ENCODE results near the gene KAT8. TPM values are rescaled to one million over a fixed set of nuclear protein-coding genes. Genes with fewer than 3 reads are reported as not detected.
A peak's percentile ranks its signal among the peaks of the same experiment; 100 is the strongest.
"Not testable (repeated sequence)": the region's sequence is repeated elsewhere in the genome, so short reads cannot be mapped to it uniquely, and the experiment has no call there.

Gene KAT8
- total RNA-seq, 1 donor from 2014 or later = 56.5 TPM

DNA sequence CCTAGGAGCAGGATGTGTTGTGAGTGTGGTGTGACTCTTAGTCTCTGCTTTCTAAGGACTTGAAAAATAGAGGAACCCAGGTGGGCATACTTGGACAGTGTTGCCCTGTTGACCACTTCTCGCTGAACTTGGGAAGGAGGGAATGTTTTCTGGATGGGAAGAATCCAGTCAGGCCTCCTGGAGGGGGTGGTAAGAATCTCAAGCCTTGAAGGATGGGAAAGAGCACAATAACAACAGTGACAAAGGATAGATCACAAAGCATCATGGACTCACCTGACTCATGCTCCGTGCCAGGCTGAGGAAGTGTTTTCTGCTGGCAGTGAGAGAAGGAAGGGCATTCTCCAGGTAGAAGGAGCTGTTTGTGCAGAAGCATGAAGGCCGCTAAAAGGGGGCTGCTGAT is 8.4 kb downstream of the KAT8 start:
- intact Hi-C loops (cut with DNase I) = no loop called here
- no peak for DNase-seq (ENCODE audit: low spot score)

DNA sequence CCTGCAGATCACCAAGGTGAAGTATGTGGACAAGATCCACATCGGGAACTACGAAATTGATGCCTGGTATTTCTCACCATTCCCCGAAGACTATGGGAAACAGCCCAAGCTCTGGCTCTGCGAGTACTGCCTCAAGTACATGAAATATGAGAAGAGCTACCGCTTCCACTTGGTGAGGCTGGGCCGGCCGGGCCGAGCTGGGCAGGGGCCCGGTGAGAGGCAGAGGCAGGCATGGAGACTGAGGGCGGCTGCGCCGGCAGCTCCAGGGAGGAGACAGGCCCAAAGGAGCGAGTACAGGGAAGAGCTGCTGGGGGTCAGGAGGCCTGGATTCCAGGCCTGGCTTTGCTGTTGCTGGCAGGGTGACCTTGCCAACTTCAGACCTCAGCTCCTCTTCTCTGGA is 9.7 kb downstream of the KAT8 start:
- DNase-seq (ENCODE audit: low spot score) = no peak
- intact Hi-C loops (cut with DNase I) = no loop called here

DNA sequence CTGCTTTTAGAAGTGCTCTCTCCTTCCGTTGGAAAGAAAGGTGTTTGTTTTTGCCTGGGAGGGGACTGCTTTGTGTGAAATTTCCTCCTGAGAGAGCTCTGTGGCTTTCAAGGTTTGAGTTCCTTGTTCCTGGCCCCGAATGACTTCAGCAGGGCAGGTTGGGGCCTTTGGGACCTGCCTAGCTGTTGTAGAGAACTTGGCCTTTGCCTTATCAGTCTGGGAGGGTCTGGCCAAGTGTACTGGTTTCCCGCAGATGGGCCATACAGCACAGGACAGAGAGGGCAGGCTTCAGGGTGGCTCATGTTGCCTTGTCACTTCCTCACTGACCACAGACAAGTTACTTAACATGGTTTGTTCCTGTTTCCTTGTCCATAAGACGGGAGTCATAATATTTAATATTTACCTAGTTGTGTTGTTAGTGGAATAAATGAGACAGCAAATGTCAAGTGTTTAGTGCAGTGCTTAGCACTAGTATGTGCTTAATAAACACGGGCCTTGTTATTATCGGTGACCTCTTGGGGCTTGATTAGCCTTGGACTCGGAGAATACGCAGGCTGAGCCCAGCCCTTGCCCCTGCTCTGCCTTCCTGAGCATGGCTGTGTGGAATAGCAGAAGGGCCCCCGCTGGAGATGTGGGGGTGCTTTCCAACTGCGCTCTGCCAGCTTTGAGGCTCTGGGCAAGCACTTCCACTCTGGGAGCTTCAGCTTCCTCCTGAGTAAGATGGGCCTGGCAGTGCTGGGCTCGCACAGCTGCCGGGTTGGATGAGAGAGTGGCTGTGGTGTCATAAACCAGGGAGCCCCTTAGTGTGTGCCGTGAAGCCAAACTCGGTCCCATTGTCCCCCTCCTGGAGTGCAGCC is 11.5 kb downstream of the KAT8 start:
- intact Hi-C loops (cut with DNase I) = no loop called here
- peak; percentile 90 for DNase-seq (ENCODE audit: low spot score)

DNA sequence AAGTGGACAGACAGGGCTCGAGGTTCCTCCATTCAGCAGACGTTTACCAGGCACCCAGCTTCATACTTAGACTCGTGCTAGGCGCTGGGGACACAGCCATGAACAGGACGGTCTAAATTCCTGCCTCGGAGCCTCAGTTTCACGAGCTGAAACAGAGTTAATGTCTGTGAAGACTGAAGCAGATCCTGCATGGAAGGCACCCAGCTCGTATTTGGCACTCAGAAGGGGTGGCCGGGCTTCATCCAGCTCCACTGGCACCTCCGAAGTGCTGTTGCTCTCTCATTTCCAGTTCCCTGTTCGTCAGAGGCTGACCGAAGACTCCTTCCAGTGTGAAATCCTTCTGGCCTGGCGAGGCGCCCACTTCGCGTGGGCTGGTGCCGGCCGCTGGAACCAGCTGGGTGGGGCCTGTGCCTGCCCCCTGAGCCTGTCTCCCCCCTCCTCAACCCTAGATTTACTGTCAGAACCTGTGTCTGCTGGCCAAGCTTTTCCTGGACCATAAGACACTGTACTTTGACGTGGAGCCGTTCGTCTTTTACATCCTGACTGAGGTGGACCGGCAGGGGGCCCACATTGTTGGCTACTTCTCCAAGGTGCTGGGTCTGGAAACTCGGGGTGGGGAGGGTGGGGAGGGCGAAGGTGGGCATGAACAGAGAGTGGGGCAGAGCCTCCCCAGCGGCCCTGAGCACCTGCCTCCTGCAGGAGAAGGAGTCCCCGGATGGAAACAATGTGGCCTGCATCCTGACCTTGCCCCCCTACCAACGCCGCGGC is 12.3 kb downstream of the KAT8 start:
- intact Hi-C loops (cut with DNase I) = no loop called here
- no peak for DNase-seq (ENCODE audit: low spot score)

DNA sequence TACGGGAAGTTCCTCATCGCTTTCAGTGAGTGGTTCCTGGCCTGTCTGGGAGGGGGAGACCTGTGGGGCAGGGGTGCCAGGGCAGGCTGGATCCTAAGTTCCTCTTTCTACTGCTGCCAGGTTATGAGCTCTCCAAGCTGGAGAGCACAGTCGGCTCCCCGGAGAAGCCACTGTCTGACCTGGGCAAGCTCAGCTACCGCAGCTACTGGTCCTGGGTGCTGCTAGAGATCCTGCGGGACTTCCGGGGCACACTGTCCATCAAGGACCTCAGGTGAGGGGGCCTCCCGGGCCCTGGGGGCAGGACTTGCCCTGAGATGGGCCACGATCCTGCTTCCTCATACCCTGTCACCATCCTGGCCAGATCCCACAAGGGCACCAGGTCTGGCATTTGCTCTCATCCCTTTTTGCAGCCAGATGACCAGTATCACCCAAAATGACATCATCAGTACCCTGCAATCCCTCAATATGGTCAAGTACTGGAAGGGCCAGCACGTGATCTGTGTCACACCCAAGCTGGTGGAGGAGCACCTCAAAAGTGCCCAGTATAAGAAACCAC is 12.9 kb downstream of the KAT8 start:
- DNase-seq (ENCODE audit: low spot score) = peak; percentile 84
- intact Hi-C loops (cut with DNase I) = no loop called here

DNA sequence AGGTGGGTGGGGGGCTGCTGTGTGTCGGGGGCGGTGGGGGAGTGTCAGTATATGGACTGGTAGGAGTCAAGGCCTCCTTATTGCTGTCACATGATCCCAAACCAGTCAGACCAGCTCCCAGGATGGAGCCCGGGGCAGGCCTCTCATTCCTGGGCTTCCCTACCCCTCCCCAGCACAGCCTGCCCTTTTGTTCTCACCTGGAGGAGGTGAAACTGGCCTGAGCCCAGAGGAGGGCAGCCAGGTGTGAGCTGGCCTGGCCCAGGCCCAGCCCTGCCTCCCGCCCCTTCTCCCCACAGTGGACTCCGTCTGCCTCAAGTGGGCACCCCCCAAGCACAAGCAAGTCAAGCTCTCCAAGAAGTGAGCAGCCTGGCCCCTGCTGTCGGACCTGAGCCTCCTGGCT is 13.4 kb downstream of the KAT8 start:
- intact Hi-C loops (cut with DNase I) = no loop called here

DNA sequence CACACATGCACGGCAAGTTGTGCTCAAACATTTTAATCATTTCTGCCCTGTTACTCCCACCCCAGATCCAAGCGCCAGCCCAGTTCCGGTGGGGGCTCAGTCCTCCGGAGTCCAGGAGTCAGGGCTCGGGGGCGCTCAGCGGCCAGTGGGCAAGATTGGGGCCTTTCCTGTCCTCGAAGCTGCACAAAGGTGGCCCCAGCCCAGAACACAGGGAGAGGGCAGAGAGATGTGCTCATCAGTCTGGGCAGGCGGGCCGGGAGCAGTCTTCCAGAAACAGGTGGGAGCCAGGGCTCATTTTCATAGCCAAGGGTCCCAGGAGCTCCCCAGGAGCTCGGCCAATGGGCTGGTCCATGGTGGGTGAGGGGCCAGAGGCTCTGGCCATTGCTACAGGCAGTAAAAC is 14.0 kb downstream of the KAT8 start:
- no peak for DNase-seq (ENCODE audit: low spot score)
- intact Hi-C loops (cut with DNase I) = no loop called here

More for the DNA sequence above, 13.4 kb downstream of the KAT8 start:
- no peak for DNase-seq (ENCODE audit: low spot score)

DNA sequence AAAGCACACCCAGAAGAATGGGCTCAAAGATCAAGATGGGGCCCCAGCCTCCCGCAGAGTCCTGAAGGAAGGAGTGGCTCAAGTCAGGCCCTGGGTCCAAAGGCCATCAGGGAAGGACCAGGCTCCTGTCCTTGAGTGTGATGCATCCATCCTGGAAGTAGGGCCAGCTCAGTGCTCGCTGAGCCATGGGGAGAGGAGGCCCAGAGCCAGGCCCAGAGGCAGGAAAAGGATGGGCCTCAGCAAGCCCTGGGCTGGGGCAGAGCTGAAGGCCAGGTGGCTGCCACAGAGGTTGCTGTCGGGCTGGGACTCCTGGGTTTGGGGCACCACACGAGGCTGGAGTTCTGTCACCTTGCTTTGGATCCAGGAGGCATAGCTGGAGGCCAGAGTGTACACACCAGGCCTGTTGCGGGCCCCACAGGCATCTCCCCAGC is 14.4 kb downstream of the KAT8 start:
- no peak for DNase-seq (ENCODE audit: low spot score)
- intact Hi-C loops (cut with DNase I) = no loop called here

DNA sequence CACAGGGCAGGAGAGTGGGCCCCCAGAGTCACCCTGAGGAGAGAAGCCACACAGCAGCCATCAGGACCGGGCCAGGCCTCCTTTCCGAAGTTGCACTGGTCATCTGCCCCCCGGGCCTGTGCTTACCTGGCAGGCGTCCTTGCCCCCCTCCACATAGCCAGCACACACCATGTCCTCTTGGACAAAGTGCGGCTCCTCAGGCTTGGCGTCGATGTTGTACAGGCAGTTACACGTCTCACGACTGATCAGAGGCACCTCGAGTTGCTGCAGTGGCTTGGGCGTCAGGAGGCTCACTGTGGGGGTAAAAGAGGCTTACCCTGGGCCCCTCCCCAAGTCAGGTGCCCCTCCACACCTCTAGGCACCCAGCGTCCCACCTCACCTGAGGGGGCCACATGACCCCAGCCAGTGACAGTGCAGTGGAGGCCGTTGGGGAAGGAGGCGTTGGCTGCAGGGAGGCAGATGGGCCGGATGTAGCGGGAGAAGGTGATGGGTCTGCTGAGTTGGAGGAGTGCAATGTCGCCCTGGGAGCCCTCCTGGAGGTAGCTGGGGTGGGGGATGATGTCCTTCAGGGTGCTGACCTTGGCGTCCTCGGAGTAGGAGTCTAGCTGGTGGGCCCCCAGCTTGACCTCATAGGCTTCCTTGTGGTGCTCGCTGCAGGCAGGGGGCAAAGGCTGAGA is 15.0 kb downstream of the KAT8 start:
- intact Hi-C loops (cut with DNase I) = no loop called here
- no peak for DNase-seq (ENCODE audit: low spot score)

DNA sequence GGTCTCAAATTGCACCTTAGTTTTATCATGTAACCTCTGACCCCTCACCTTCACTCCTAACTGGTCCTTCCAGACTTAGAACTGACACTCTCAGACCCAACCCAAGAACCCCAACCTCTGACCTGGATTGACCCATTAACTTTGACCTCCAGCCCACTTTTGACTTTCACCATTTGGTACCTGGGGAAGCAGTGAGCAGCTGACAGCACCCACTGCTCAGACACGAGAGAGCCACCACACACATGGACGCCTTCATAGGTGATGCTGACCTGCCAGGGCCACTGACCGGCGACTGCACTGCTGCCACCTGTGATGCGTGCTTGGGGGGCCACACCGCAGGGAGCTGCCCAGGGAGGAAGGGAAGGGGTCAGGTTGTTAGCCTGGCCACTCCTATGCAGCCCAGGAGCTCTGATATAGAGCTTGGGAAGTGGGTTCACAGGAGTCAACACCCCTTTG is 15.6 kb downstream of the KAT8 start:
- intact Hi-C loops (cut with DNase I) = no loop called here
- DNase-seq (ENCODE audit: low spot score) = no peak

DNA sequence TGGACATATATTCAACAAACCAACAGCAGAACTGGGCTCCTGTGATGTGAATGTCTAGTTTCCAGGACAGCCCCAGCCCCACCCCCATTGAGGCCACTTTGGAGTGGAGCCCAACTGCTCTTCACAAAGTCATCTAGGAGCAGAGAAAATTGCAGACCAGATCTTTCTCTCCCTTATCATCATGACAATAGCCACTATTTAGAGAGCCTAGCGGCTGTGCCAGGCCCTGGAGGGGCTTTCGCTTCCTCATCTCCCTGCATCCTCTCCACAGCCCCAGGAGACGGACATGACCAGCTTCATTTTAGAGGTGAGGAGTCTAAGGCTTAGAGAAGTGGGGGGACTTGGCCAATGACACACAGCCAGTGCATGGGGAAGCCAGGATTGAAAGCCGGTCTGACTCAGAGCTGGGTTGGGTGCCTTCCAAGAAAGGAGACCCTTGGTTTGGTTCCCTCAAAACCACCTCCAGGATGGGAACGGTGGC is 16.7 kb downstream of the KAT8 start:
- intact Hi-C loops (cut with DNase I) = no loop called here
- DNase-seq (ENCODE audit: low spot score) = no peak

DNA sequence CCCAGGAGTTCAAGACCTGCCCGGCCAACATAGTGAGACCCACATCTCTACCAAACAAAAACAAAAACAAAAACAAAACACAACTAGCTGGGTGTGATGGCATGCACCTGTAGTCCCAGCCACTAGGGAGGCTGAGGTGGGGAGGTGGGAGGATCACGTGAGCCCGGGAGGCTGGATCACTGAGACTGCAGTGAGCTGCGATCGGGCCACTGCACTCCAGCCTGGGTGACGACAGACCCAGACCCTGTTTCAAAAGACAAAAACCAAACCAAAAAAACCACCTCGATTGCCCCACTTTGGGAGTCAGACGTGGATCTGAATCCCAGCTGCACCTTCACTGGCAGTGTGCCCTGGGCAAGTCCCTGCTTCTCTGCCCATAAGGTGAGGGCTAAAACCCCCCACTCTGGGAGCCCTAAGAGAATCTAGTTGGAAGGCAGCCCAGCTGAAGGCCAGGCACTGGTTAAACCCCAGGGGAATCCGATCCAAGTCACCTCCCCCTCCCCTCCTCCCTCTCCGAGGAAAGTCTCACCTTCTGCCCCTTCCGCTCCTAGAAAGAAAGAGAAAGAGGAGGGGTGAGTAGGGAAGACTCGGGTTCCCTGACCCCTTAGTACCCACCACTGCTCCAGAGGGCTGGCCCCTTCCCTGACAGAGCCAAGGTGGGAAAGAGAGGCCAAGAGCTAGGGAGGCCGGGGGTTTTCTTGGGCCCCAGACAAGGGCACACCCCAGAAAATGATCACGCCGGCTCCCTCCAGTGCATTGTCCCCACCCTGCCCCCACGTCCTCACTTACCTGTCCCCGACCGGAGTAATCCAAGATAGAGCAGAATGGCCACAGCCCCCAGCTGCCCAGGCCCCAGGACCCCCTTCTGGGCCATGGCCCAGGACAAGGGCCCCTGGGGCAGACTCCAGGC is 17.4 kb downstream of the KAT8 start:
- no peak for DNase-seq (ENCODE audit: low spot score)
- intact Hi-C loops (cut with DNase I) = no loop called here

DNA sequence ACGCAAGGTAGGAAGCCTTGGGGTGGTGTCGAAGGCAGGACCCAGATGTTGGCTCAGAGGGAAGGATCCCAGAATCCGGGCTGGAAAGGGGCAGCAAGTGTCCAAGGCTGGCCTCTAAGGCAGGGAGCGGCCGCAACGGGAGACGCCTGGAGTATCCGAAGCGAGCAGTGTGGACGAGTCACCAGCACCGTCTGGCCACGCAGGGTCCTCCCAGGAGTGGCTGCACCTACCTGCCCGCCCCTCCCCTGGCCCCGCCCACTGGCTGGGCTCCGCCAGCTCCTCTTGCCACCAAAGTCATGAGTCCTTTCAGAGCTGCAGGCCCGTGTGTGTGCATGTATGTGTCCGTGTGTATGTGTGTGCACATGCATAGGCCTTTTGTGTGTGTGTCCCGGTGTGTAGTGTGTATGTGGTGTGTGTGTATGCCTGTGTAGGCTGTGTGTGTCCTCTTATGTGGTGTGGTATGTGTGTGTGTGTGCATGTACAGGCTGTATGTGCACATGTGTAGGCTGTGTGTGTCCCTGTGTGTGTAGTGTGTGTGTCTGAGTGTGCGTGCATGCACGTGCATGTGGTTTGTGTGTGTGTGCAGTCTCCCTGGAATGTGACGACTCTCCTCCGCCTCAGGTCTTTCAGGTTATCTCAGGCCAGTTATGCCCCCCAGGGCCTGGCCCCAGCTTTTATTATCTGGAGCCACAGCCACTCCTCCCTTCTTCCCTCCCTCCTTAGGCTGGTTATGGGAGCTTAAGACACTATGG is 18.2 kb downstream of the KAT8 start, which contains the start of gene PRSS8:
TSS of gene PRSS8 (minus strand) at position 193 of the 752 bp plus-strand sequence. CDS start 229 bp downstream, outside the sequence.
- no peak for DNase-seq (ENCODE audit: low spot score)
- intact Hi-C loops (cut with DNase I) = no loop called here

DNA sequence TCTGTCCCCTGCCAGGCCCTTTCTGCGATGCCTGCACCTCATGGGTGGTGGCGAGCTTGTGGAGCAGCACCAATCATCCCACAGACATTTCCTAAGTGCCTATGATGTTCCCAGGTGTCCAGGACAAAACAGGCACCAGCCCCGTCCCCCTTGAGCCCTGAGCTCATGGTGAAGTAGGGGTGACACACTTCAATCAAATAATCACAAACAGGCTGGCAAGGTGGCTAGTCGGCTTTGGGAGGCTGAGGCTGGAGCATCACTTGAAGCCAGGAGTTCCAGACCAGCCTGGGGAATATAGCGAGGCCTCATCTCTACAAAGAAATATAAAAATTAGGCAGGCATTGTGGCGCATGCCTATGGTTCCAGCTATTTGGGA is 18.8 kb downstream of the KAT8 start:
- DNase-seq (ENCODE audit: low spot score) = no peak
- intact Hi-C loops (cut with DNase I) = no loop called here

DNA sequence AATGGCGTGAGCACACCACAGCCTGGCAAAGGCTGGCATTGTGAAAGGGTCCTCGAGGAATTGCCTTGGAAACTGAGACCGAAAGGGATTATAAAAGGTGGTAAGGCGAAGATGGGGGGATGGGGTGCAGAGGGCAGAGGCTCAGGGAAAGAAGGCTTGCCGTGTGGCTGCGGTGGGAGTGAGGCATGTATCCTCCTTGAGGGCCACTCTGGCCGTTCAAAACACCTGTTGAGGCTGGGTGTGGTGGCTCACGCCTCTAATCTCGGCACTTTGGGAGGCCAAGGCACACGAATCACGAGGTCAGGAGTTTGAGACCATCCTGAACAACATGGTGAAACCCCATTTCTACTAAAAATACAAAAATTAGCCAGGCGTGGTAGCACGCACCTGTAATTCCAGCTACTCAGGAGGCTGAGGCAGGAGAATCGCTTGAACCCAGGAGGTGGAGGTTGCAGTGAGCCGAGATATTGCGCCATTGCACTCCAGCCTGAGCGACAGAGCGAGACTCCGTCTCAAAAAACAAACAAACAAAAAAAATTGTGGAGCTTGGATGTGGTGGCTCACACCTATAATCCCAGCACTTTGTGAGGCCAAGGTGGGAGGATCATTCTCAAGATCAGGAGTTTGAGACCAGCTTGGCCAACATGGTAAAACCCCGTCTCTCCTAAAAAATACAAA is 19.5 kb downstream of the KAT8 start:
- DNase-seq (ENCODE audit: low spot score); intact Hi-C loops (cut with DNase I): not testable (repeated sequence)

DNA sequence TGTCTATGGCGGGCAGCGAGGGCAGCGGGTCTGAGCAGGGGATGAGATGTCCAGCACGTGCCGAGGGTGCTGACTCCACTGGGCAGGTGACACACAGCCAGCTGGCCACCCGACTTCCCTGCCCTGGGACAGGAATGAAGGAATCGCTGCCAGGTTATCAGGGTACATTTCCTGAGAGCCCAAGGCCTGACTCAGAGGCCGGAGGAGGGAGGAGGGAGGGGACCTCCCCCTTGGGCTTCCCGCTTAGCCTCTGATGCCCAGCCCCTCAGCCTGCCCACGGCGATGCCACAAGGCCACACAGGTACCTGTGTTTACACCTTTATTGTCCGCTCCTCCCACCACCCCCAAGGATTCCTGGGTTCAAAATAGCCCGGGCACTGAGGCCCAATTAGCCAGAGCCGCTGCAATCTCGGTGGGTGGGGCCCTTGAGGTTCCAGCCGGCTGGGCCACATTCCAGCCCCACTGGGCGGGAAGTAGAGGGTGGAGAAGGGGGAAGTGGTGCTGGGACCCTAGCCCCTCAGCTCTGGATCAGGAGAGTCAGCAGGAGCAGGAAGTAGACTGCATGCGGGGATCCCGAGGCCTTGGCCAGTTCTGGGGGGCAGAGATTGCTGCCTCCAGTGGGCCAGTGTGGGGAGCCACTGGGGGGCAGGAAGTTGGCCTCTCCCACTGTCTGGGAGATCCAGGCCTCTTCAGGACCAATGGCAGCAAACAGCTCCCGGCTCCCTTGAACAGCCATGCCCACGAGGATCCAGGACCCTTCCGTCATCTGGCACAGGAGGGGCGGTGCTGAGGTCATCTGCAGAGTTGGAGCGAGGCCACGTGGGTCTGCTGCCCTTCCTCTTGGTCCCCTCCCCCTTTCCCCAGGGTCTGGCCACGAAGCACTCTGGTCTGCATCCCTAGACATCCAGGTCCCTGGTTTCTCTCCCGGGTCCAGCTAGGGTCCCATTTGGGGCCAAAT is 21.4 kb downstream of the KAT8 start:
- intact Hi-C loops (cut with DNase I) = no loop called here
- no peak for DNase-seq (ENCODE audit: low spot score)

All from cardiac septum (tissue), 1 donor.